Activated naive CD8-positive, alpha-beta T cell treated with anti-CD3 and anti-CD28 coated beads, Interleukin-2, amount 10 ng/mL, durations not matched to agents 7 days and 5 days (primary cell): ENCODE results near the gene RMI2. TPM values are rescaled to one million over a fixed set of nuclear protein-coding genes. Genes with fewer than 3 reads are reported as not detected.

Experiments
- ATAC-seq: fragments of 150-1000 bp; cut with Tn5 transposase; one replicate; pipeline ENCODE4 v1.10.0; 2021; ENCODE audit warnings: low read depth, moderate library complexity
- POLR2A ChIA-PET: fragments of 350-600 bp; sonication (Branson Sonifier 250); formaldehyde crosslinking; loops from one replicate; lab custom pipeline; 2021; ENCODE audit warnings: antibody characterized with exemption; lab: Charles Lee
- DNase-seq: peaks from one replicate; pipeline ENCODE4 v3.0.0; 2021
- H3K27ac Mint-ChIP-seq: one replicate; pipeline ENCODE4 v1.8.0; 2022; ENCODE audit warnings: mild to moderate bottlenecking, mixed read lengths
- H3K27me3 Mint-ChIP-seq: one replicate; pipeline ENCODE4 v1.8.0; 2022; ENCODE audit warnings: mild to moderate bottlenecking, moderate library complexity, mixed read lengths
- H3K36me3 Mint-ChIP-seq: one replicate; pipeline ENCODE4 v1.8.0; 2021; ENCODE audit warnings: mild to moderate bottlenecking, mixed read lengths
- H3K4me1 Mint-ChIP-seq: one replicate; pipeline ENCODE4 v1.8.0; 2021; ENCODE audit warnings: mixed read lengths
- H3K4me3 Mint-ChIP-seq: one replicate; pipeline ENCODE4 v1.8.0; 2022; ENCODE audit warnings: mild to moderate bottlenecking, moderate library complexity, mixed read lengths
- H3K9me3 Mint-ChIP-seq: one replicate; pipeline ENCODE4 v1.8.0; 2021; ENCODE audit warnings: mixed read lengths
- total RNA-seq, 2 experiments: library from RNA; stranded (reverse); gene quantifications; one replicate each; pipeline ENCODE4 v1.2.3, GENCODE V29; 2021

RMI2 gene
- total RNA-seq, 2 experiments from 2014 or later, result 89.8 to 93.0 TPM

- Mint-ChIP-seq H3K27me3 (no peaks in the 10 kb centered on the region), H3K27ac (peak overlapping the region; percentile 53), H3K9me3 (no peaks in the 10 kb centered on the region), H3K36me3 (peaks cover 12% of the 10 kb centered on the region), H3K4me3 (no peak overlapping the region), H3K4me1 (peaks cover 63% of the 10 kb centered on the region)
- DNase-seq, result no peak
- POLR2A ChIA-PET, result interaction anchor here (0.9 to 6.8 kb wide), 4 partner anchors 18 to 71 kb away, joined by 3 to 40 read pairs (median 6); partner anchors contain the start of gene SOCS1
- no peak for ATAC-seq
Observed at GRCh38 chr16:11326737-11327276, 18.5 kb upstream of the RMI2 start.

- POLR2A ChIA-PET, result interaction anchor here (0.9 to 6.8 kb wide), 8 partner anchors 12 to 72 kb away, joined by 3 to 40 read pairs (median 6); partner anchors contain the start of genes RMI2 and SOCS1
- Mint-ChIP-seq H3K4me1 (peaks cover 63% of the 10 kb centered on the region), H3K9me3 (no peaks in the 10 kb centered on the region), H3K36me3 (peaks cover 12% of the 10 kb centered on the region), H3K27me3 (no peaks in the 10 kb centered on the region), H3K27ac (peak overlapping the region; percentile 89), H3K4me3 (peak overlapping the region; percentile 83)
- no peak for DNase-seq
- no peak for ATAC-seq
Observed at GRCh38 chr16:11327277-11328171, 17.7 kb upstream of the RMI2 start.

- Mint-ChIP-seq H3K27me3 (no peaks in the 10 kb centered on the region), H3K36me3 (peaks cover 12% of the 10 kb centered on the region), H3K9me3 (no peaks in the 10 kb centered on the region), H3K4me1 (peaks cover 65% of the 10 kb centered on the region), H3K27ac (peak overlapping the region; percentile 89), H3K4me3 (peak overlapping the region; percentile 83)
- POLR2A ChIA-PET, result interaction anchor here (0.6 to 6.8 kb wide), 8 partner anchors 12 to 73 kb away, joined by 3 to 40 read pairs (median 6); partner anchors contain the start of genes RMI2 and SOCS1
- peak; percentile 85 for ATAC-seq
- DNase-seq, result no peak
Observed at GRCh38 chr16:11328172-11329070, 16.8 kb upstream of the RMI2 start.

DNA sequence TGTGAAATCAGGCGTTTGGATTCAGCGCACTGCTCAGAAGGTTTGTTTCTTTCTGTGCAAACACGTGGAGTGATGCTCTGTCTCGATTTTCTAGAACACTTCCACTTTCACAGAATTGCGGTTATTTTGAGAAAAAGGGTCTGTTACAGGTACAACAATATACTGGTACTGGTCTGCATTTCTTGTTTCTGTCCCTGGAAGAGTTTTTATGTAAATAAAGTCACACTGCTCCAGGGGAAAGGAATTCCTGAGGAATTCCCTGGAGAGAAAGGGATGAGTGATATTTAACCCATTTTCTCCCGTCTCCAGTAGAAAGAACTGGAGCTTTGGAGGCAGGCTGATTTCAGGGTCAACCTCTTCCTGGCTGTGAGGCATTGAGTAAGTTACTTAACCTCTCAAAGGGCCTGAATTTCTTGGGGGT lies 16.2 kb upstream of the RMI2 start:
- ATAC-seq (peak; percentile 25), DNase-seq (no peak)
- H3K4me3 Mint-ChIP-seq, result peak overlapping the region; percentile 83
- POLR2A ChIA-PET, result interaction anchor here (0.9 to 6.8 kb wide), 8 partner anchors 12 to 74 kb away, joined by 3 to 40 read pairs (median 6); partner anchors contain the start of genes RMI2 and SOCS1
- no peaks in the 10 kb centered on the region for H3K27me3 Mint-ChIP-seq
- peaks cover 12% of the 10 kb centered on the region for H3K36me3 Mint-ChIP-seq
- H3K27ac Mint-ChIP-seq, result peak overlapping the region; percentile 89
- H3K9me3 Mint-ChIP-seq, result no peaks in the 10 kb centered on the region
- H3K4me1 Mint-ChIP-seq, result peaks cover 59% of the 10 kb centered on the region

GRCh38 chr16:11329891-11330290 lies 15.4 kb upstream of the RMI2 start:
- Mint-ChIP-seq H3K27me3 (no peaks in the 10 kb centered on the region), H3K27ac (no peak overlapping the region), H3K4me1 (peaks cover 55% of the 10 kb centered on the region), H3K9me3 (no peaks in the 10 kb centered on the region), H3K36me3 (peaks cover 17% of the 10 kb centered on the region), H3K4me3 (peak overlapping the region; percentile 28)
- ATAC-seq (no peak), DNase-seq (no peak)
- POLR2A ChIA-PET, result interaction anchor here (1.2 to 6.8 kb wide), 5 partner anchors 16 to 74 kb away, joined by 5 to 40 read pairs (median 6); partner anchors contain the start of genes RMI2 and SOCS1

- H3K36me3 Mint-ChIP-seq, result peaks cover 17% of the 10 kb centered on the region
- DNase-seq, result no peak
- peaks cover 48% of the 10 kb centered on the region for H3K4me1 Mint-ChIP-seq
- no peak overlapping the region for H3K4me3 Mint-ChIP-seq
- H3K27me3 Mint-ChIP-seq, result no peaks in the 10 kb centered on the region
- H3K27ac Mint-ChIP-seq, result no peak overlapping the region
- POLR2A ChIA-PET, result interaction anchor here (2.6 kb wide), 1 partner anchor 24 kb away, joined by 13 read pairs; no protein-coding TSS in a partner anchor
- H3K9me3 Mint-ChIP-seq, result no peaks in the 10 kb centered on the region
- ATAC-seq, result no peak
Observed at GRCh38 chr16:11330526-11331237, 14.6 kb upstream of the RMI2 start.

GRCh38 chr16:11331967-11332366 lies 13.3 kb upstream of the RMI2 start:
- H3K27ac Mint-ChIP-seq, result no peak overlapping the region
- H3K4me1 Mint-ChIP-seq, result peaks cover 38% of the 10 kb centered on the region
- POLR2A ChIA-PET, result interaction anchor here (0.6 to 1.5 kb wide), 2 partner anchors 22 to 480 kb away, joined by 3 to 4 read pairs; no protein-coding TSS in a partner anchor
- H3K36me3 Mint-ChIP-seq, result peaks cover 15% of the 10 kb centered on the region
- H3K4me3 Mint-ChIP-seq, result no peak overlapping the region
- DNase-seq (no peak), ATAC-seq (no peak)
- H3K9me3 Mint-ChIP-seq, result no peaks in the 10 kb centered on the region
- no peaks in the 10 kb centered on the region for H3K27me3 Mint-ChIP-seq

GRCh38 chr16:11333010-11333409 lies 12.2 kb upstream of the RMI2 start:
- DNase-seq, result no peak
- POLR2A ChIA-PET, result interaction anchor here (0.5 to 1.5 kb wide), 2 partner anchors 21 to 56 kb away, joined by 3 to 4 read pairs; no protein-coding TSS in a partner anchor
- H3K27me3 Mint-ChIP-seq, result no peaks in the 10 kb centered on the region

DNA sequence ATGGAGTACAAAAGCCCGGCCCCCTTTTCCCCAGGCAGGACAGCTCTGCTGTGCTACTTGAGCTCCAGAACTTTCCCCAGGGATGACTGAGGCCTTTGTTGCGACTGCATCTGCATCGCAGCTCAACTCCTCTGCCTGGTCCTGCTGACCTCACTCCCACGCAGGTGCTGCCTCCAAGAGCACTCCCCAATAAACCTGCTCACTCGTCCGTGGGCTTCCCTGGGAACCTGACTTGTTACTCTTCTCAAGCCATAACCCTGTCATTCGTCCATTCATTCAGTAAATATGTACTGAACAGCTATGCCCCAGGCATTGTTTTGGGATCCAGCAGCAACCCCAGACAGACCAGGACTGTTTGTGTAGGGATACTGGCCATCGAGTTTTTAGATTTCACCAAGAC lies 11.6 kb upstream of the RMI2 start:
- Mint-ChIP-seq H3K4me3 (no peak overlapping the region), H3K9me3 (no peaks in the 10 kb centered on the region), H3K27me3 (no peaks in the 10 kb centered on the region), H3K27ac (no peak overlapping the region), H3K4me1 (peaks cover 24% of the 10 kb centered on the region), H3K36me3 (peaks cover 9% of the 10 kb centered on the region)
- POLR2A ChIA-PET, result interaction anchor here (0.6 kb wide), 1 partner anchor 72 kb away, joined by 3 read pairs; no protein-coding TSS in a partner anchor
- ATAC-seq (no peak), DNase-seq (no peak)

More at GRCh38 chr16:11333010-11333409, 12.2 kb upstream of the RMI2 start:
- H3K4me3 Mint-ChIP-seq, result no peak overlapping the region
- H3K9me3 Mint-ChIP-seq, result no peaks in the 10 kb centered on the region
- peaks cover 10% of the 10 kb centered on the region for H3K36me3 Mint-ChIP-seq
- H3K27ac Mint-ChIP-seq, result peak overlapping the region; percentile 16
- no peak for ATAC-seq
- peaks cover 30% of the 10 kb centered on the region for H3K4me1 Mint-ChIP-seq

DNA sequence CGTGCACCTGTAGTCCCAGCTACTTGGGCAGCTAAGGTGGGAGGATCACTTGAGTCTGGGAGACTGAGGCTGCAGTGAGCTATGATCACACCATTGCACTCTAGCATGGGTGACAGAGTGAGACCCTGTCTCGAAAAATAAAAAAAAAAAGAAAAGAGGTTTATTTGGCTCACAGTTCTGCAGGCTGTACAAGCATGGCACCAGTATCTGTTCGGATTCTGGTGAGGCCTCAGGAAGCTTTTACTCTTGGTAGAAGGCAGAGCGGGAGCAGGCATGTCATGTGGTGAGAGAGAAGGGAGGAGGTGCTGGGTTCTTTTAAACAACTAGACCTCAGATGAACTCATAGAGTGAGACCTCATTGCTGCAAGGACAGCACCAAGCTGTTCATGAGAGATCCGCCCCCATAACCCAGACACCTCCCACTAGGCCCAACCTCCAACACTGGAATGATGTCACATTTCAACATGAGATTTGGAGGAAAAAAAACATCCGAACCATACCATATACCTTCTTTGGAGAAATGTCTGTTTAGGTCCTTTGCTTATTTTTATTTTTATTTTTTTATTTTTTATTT lies 10.3 kb upstream of the RMI2 start:
- no peak for ATAC-seq
- Mint-ChIP-seq H3K4me3 (no peak overlapping the region), H3K27ac (no peak overlapping the region)

GRCh38 chr16:11339075-11339474 lies 6.2 kb upstream of the RMI2 start:
- Mint-ChIP-seq H3K36me3 (peaks cover 9% of the 10 kb centered on the region), H3K9me3 (no peaks in the 10 kb centered on the region), H3K27ac (no peak overlapping the region), H3K27me3 (no peaks in the 10 kb centered on the region), H3K4me3 (no peak overlapping the region), H3K4me1 (peaks cover 21% of the 10 kb centered on the region)
- DNase-seq (no peak), ATAC-seq (no peak)
- POLR2A ChIA-PET, result interaction anchor here (1.7 kb wide), 1 partner anchor 27 kb away, joined by 4 read pairs; no protein-coding TSS in a partner anchor

More for the DNA sequence above, 10.3 kb upstream of the RMI2 start:
- peaks cover 9% of the 10 kb centered on the region for H3K36me3 Mint-ChIP-seq
- H3K27me3 Mint-ChIP-seq, result no peaks in the 10 kb centered on the region
- no peak for DNase-seq
- POLR2A ChIA-PET, result interaction anchor here (1.0 kb wide), 1 partner anchor 19 kb away, joined by 3 read pairs; no protein-coding TSS in a partner anchor
- no peaks in the 10 kb centered on the region for H3K9me3 Mint-ChIP-seq
- peaks cover 15% of the 10 kb centered on the region for H3K4me1 Mint-ChIP-seq
